HG02610 (cell line): ENCODE results near the gene SSNA1.

ENCODE experiments used
- ATAC-seq: cut with Tn5 transposase; IDR thresholded peaks from one replicate; pipeline ENCODE4 v1.9.1; 2021; ENCODE audit warnings: mild to moderate bottlenecking, moderate library complexity; ENCODE audit not compliant: unreplicated experiment

The SSNA1 gene

DNA sequence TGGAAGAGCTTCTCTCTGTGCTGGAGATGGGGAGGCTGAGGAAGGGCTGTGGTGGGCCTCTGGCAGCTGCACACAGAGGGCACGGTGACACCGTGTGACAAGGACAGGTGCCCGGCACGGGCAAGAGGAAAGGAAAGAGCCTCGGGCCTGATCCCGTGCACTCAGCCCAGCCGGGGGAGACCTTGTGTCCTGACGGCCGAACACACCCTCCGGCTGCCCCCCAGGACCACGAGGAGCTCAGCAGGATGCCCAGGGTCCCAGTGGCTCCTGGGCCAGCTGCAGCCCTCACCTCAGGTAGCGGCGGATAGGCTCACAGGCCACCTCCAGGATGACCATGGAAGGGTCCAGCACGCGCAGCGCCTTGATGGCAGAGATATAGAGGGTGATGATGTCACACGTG is 5.6 kb upstream of the SSNA1 start:
- no peak for ATAC-seq

GRCh38 chr9:137183980-137184595 is 4.4 kb upstream of the SSNA1 start:
- ATAC-seq: no peak

DNA sequence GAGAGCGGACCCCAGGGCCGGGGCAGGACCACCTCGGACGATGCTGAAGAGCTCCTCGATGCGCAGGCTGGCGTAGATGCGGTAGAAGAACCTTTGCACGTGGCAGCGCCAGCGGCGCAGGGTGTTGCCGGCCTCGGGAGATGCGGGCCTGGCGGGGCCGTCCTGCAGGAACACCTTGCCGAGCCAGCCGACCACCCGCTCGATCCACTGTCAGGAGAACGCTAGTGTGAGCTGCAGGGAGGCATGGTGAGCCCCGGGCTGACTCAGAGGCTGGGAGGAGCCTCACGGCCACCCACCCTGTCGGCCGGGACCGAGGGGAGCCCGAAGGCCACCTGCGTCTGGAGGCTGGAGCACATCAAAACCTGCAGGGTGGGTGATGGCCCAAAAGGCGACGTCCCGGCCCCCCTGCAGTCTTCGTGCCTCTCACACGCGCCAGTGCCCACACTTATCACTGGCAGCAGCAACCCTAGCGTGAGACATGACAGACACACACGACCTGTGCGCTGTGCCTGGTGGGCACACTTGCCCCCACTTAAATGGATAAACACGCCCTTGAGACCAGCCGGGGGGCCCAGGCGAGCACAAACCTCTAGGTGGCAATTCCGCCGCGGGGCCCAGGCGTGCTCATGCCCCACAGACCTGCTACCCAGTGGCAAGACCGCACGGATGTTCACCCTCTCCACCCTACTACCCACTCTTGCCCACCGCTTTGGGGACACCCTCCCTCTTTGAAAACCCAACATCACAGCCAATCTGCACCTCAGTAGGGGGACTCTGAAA is 3.4 kb upstream of the SSNA1 start:
- no peak for ATAC-seq

GRCh38 chr9:137185921-137186320 is 2.6 kb upstream of the SSNA1 start:
- no peak for ATAC-seq

DNA sequence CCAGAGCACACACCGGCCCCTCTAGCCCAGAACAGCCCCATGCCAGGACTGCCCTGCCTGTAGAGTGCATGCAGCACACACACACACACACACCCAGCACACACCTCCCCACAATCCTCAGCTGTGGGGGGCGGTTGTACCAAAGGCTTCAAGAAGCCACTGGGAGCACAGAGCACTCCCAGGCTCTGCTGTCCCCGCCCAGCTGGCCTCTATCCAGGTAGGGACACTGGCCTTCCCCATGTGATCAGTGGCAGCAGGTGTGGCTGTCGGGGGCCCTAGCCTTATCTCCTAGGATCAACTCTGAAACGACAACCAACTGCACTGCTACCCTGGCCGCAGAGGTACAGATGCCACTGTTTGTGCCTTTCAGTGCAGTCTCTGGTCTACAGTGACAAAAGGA is 2.1 kb upstream of the SSNA1 start:
- no peak for ATAC-seq

DNA sequence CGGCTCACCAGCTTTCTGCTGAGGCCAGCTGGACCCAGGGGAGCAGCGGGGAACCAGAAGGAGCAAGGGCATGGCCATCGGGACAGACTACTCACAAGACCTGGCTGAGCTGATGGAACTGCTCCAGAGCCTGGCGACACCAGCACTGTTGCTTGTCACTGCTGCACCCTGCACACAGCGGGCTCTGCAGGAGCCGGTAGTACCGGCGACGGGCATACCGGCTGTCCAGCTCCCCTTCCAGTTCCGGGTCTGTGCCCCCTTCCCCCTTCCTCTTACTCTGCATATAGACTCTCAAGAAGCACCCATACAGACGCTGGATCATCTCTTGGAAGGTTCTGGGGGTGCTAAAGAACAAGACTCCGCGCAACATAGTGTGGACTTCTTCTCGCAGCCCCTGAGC is 1.1 kb upstream of the SSNA1 start:
- no peak for ATAC-seq

- no peak for ATAC-seq
Measured at GRCh38 chr9:137188086-137188489, 388 bp upstream of the SSNA1 start.

DNA sequence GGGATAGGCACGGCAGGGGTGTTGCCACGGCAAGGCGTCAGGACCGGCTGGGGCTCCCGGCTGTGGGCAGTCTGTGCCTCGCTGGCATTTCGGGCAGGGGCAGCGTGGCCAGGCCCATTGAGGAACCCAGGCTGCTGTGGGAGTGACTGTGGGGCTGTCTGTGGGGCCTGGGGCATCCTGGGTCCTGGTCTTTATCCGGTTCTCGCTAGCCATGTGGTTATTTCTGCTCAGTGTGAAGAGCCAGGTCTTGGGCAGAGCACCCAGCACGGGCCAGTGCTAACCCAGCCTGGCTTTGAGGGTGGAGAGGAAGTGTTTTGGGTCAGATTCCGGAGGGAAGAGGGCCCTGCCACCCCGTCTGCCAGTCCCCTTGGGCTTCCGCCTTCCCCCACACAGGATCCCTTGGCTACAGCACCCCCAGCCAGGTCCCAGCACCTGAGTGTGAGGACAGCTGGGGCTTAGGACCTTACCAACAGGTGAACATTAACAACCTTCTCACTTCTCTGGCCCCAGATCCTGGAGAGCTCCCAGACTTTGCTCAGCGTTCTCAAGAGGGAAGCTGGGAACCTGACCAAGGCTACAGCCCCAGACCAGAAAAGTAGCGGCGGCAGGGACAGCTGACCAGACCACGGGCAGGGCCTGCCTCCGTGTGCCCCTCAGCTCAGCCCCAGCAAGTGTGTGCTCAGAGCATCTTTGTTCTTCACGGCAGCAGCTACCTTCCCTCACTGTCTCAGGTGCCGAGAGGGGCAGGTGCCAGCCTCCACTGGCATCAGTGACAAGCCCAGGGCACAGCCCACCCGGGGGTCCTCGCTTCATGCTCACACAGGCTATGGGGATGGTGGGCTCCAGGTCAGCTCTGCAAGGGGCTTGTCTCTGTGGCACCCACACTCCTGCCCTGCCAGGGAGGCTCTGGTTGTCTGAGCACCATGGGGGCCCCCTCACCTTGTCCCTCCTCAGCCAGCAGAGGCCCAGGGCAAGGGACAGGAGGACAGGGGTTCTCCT is 1.1 kb downstream of the SSNA1 start:
- no peak for ATAC-seq

DNA sequence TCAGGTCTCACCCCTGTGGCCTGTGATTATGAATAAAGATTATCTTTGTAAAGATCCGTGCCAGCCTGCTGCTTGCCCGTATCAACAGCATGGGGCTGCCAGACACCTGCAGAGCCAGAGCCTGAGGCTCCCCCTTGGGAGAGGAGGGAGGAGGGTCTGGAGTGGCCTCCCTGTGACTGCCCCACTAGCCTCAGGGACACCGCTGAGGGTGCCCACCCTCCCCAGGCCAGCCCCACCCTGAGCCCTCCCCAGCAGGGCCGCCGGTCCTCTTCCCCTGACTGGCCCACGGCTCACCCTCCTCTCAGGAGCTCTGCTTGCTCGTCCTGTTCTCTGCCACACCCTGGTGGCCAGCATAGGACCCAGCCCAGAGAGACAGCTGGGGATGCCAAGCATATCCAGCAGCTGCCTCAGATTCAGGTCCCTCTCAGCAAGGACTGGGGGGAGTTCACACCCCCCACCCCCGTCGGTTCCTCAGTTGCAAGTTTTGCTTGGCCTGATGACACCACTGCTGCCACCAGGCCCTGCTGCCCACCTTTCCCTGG is 1.9 kb downstream of the SSNA1 start:
- ATAC-seq: no peak

DNA sequence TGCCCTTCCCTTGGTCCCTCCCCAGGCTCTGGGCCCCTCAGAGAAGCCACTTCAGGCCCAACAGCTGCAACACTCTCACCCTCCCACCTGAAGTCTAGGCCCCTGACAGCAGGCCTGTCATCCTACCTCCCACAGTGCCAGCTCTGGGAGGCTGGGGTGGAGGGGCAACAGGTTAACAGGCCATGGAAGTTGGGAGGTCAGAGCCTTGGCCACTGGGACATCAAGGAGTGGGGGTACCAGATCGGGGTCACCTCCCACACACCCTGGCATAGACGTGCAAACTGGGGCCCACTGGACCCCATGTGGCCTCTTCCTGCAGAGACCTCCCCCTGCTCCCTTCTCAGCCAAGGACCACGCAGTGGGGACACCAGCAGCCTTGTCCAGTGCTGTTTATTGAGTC is 2.8 kb downstream of the SSNA1 start:
- ATAC-seq: no peak

- no peak for ATAC-seq
Measured at GRCh38 chr9:137191691-137192447, 3.4 kb downstream of the SSNA1 start.

- no peak for ATAC-seq
Measured at GRCh38 chr9:137192448-137192780, 3.9 kb downstream of the SSNA1 start.

DNA sequence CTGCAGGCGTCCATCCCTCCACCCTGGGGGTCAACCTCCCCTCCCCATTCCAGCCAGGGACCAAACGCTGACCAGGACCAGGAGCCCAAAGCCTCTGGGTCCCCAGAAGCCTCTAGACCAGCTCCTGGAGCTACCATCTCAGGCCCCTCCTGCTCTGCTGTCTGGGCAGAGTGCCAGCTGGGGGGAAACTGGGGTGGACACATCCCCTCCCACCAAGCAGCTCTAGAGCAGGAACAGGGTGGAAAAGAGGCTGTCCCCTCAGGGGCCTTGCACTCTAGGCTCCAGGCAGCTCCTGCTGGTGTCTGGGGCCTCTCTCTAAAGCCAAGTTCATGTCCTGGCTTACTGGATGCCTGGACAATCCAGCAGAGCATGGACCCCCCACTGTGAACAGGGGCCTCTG is 4.4 kb downstream of the SSNA1 start:
- ATAC-seq: no peak

- ATAC-seq: no peak
Measured at GRCh38 chr9:137193771-137194170, 5.3 kb downstream of the SSNA1 start.

- ATAC-seq: no peak
Measured at GRCh38 chr9:137194388-137194787, 5.9 kb downstream of the SSNA1 start.

DNA sequence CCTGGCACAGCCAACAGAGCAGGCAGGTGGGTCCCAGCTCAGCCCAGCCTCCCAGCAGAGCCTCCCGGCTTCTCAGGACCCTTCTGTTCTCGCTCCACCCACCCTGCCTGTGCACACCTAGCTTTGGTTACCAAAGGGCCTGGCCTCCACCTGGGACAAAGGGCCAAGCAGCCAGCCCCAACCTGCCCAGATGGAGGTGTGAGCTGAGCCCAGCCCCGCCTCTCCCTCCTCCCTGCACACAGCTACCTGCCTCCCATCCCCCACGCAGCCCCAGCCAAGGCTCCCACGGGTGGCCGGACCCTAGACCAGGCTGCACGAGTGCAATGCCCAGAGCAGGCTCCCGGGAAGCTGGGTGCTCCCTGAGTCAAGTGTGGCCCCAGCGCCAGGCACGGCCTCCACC is 6.4 kb downstream of the SSNA1 start:
- no peak for ATAC-seq

GRCh38 chr9:137195525-137196220 is 7.2 kb downstream of the SSNA1 start:
- no peak for ATAC-seq

GRCh38 chr9:137198051-137198901 is 9.8 kb downstream of the SSNA1 start:
- no peak for ATAC-seq

DNA sequence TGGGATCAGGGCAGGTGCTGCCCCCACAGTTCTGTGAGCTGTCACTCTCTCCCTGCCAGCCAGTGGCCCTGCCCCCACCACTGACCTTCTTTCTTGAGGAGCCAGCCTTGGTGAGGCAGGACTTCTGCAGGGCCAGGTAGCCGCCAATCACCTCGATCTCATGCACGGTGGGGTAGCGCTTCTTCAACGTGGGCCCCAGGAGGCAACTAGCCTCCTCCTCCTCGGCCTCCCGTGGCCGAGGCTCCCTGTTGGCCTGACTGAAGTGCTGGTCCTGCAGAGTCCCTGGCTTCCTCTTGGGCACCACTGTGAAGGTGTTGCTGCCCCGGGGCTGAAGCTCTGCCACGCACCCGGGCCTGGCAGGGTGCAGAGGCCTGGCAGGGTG is 10.4 kb downstream of the SSNA1 start:
- no peak for ATAC-seq
